Measurements from ENCODE around the gene PTPRR. TPM values are rescaled to one million over a fixed set of nuclear protein-coding genes. Genes with fewer than 3 reads are reported as not detected.
"Not testable (repeated sequence)": the region's sequence is repeated elsewhere in the genome, so short reads cannot be mapped to it uniquely, and the experiment has no call there.

Gene PTPRR
- total and polyA plus RNA-seq, 2 of the 4 experiments (the other 2 are of a cell fraction): 0.18 to 0.21 TPM

DNA sequence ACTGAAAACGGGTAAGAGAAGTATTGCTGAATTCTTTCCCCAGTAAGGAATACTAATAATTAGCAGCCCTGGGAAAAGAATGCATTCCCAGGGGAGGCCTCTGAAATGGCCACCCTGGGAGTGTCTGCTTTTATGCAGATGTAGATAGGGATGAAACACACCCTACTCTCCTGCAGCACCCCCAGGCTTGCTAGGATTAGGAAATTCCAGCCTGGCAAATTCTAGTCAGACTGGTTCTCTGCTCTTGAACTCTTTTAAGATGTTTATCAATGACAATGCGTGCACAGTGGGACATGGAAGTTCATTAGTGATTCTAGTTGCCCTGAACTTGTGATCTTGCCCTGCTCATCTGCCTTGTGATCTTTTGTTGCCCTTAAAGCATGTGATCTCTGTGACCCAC, 112.5 kb downstream of the PTPRR start:
- H3K18ac ChIP-seq (ENCODE audit: low read depth, low read length); H3K27me3 ChIP-seq (ENCODE audit: control insufficient read depth, insufficient read depth, low read length); H4K91ac ChIP-seq (ENCODE audit: insufficient read depth, low read depth, low read length); H4K20me1 ChIP-seq (ENCODE audit: insufficient read depth, low read length); H3K36me3 ChIP-seq (ENCODE audit: control insufficient read depth, insufficient read depth, low read length); H2BK15ac ChIP-seq (ENCODE audit: low read depth, low read length); H3K79me1 ChIP-seq (ENCODE audit: low read depth in 1 of 2, low read length in 2 of 2); intact Hi-C loops (cut with micrococcal nuclease); H2AFZ ChIP-seq (replicated peaks; ENCODE audit: low read length, poor library complexity); H2BK5ac ChIP-seq (ENCODE audit: low read depth, low read length, poor library complexity, severe bottlenecking); POLR2A ChIA-PET (ENCODE audit: unreplicated experiment); H3K4ac ChIP-seq (ENCODE audit: low read depth, low read length); H3K9me1 ChIP-seq (ENCODE audit: insufficient read depth, low read length); H3K9me3 ChIP-seq (ENCODE audit: control insufficient read depth, insufficient read depth, low read length); H2AK5ac ChIP-seq (ENCODE audit: low read depth, low read length); BruUV-seq (replicated peaks); DNase-seq; H2BK120ac ChIP-seq (ENCODE audit: low read depth, low read length); in situ Hi-C loops (cut with MboI; ENCODE audit: low sequenced_read_pairs); H3K9ac ChIP-seq (ENCODE audit: low read depth, low read length); H4K5ac ChIP-seq (ENCODE audit: low read depth, low read length); H3K4me2 ChIP-seq (ENCODE audit: low read depth, low read length); H3K27ac ChIP-seq (ENCODE audit: insufficient read depth, low read length); CTCF ChIA-PET; H2AK9ac ChIP-seq (replicated peaks; ENCODE audit: low read depth, low read length, poor library complexity); ATAC-seq (ENCODE audit: low read depth); H2BK20ac ChIP-seq (ENCODE audit: low read depth, low read length); H3K4me1 ChIP-seq (ENCODE audit: control insufficient read depth, insufficient read depth, low read length); H3K14ac ChIP-seq (replicated peaks; ENCODE audit: low read depth, low read length); H4K8ac ChIP-seq (ENCODE audit: low read depth in 2 of 2, low read length in 2 of 2); H3K4me3 ChIP-seq (ENCODE audit: insufficient read depth, low read depth, low read length); H3K56ac ChIP-seq (ENCODE audit: extremely low read depth, insufficient read depth, low read length); H3K23ac ChIP-seq (ENCODE audit: low read depth, low read length); dilution Hi-C loops (cut with HindIII; ENCODE audit: low sequenced_read_pairs, unreplicated experiment): not testable (repeated sequence)
- WGBS, 2 experiments (ENCODE audit: extremely low coverage in 2 of 2, insufficient read length in 1 of 2): no CpG with 5 or more reads among the region's 2 CpGs

All from IMR-90 (cell line).